PC-9 (cell line): ENCODE measurements around the gene ALDH3B2. TPM values are rescaled to one million over a fixed set of nuclear protein-coding genes. Genes with fewer than 3 reads are reported as not detected.

Experiments
- BruUV-seq: library from RNA; stranded (reverse); fragments of 400-500 nt; replicated peaks from 2 replicates; lab custom pipeline; 2021; lab: Mats Ljungman, UMichigan
- CTCF ChIA-PET: fragments of 300-600 bp; sonication (Branson Sonifier 250); formaldehyde crosslinking; loops from one replicate; lab custom pipeline; 2022; ENCODE audit warnings: antibody characterized with exemption; lab: Charles Lee
- POLR2A ChIA-PET: fragments of 300-600 bp; sonication (Branson Sonifier 250); formaldehyde crosslinking; loops from one replicate; lab custom pipeline; 2022; ENCODE audit warnings: antibody characterized with exemption; ENCODE audit not compliant: unreplicated experiment; lab: Charles Lee
- DNase-seq, 2 experiments: peaks; one replicate each; pipeline versions ENCODE4 v3.0.0 to v3.0.0-alpha.2; 2015 to 2022; ENCODE audit warnings: mixed read lengths in 1 of 2
- H2AFZ ChIP-seq: fragments of 200-600 bp; sonication (generic); 2 replicates; pipeline ENCODE4 v1.8.1; 2017; ENCODE audit warnings: antibody characterized with exemption
- H3F3A ChIP-seq: fragments of 200-600 bp; sonication (generic); 2 replicates; pipeline ENCODE4 v1.8.1; 2017; ENCODE audit warnings: antibody characterized with exemption, mild to moderate bottlenecking, low read depth; ENCODE audit not compliant: insufficient read depth
- H3K27ac ChIP-seq: fragments of 200-600 bp; sonication (generic); 2 replicates; pipeline ENCODE4 v1.6.1; 2016; ENCODE audit warnings: mixed run types
- H3K27me3 ChIP-seq: fragments of 200-600 bp; sonication (generic); 2 replicates; pipeline ENCODE4 v1.6.1; 2016; ENCODE audit warnings: low read depth, mixed run types; ENCODE audit not compliant: insufficient read depth
- H3K36me3 ChIP-seq: fragments of 200-600 bp; sonication (generic); 2 replicates; pipeline ENCODE4 v1.6.1; 2016; ENCODE audit warnings: low read depth, mixed run types
- H3K4me1 ChIP-seq: fragments of 200-600 bp; sonication (generic); replicated peaks from 2 replicates; pipeline ENCODE4 v1.6.1; 2016; ENCODE audit warnings: mixed run types; ENCODE audit not compliant: insufficient read depth
- H3K4me2 ChIP-seq: fragments of 200-600 bp; sonication (generic); 2 replicates; pipeline ENCODE4 v1.6.1; 2017; ENCODE audit warnings: mixed run types
- H3K4me3 ChIP-seq: fragments of 200-600 bp; sonication (generic); 2 replicates; pipeline ENCODE4 v1.6.1; 2016; ENCODE audit warnings: mixed run types
- H3K79me2 ChIP-seq: fragments of 200-600 bp; sonication (generic); 2 replicates; pipeline ENCODE4 v1.6.1; 2017; ENCODE audit warnings: low read depth, mixed run types
- H3K9me2 ChIP-seq: fragments of 200-600 bp; sonication (generic); 2 replicates; pipeline ENCODE4 v1.8.1; 2017; ENCODE audit warnings: mild to moderate bottlenecking; ENCODE audit not compliant: insufficient read depth
- H3K9me3 ChIP-seq: fragments of 200-600 bp; sonication (generic); 2 replicates; pipeline ENCODE4 v1.8.1; 2016; ENCODE audit warnings: low read depth; ENCODE audit not compliant: insufficient read depth
- H4K20me1 ChIP-seq: fragments of 200-600 bp; sonication (generic); 2 replicates; pipeline ENCODE4 v1.8.1; 2017; ENCODE audit not compliant: insufficient read depth
- CTCF ChIP-seq: fragments of 200-600 bp; sonication (generic); conservative IDR thresholded peaks from 2 replicates; pipeline ENCODE4 v1.6.1; 2017; ENCODE audit warnings: mixed run types, antibody characterized with exemption, mild to moderate bottlenecking, moderate library complexity
- EZH2 ChIP-seq: fragments of 200-600 bp; sonication (generic); IDR thresholded peaks from 2 replicates; pipeline ENCODE4 v1.8.0; 2017; ENCODE audit warnings: antibody characterized with exemption, low read depth
- intact Hi-C: fragments of 100-400 bp; cut with micrococcal nuclease; formaldehyde crosslinking; loops from one replicate; pipeline ENCODE4 v1.10.0; 2022; ENCODE audit not compliant: unreplicated experiment
- total RNA-seq: library from RNA; stranded (reverse); gene quantifications from 2 replicates; pipeline ENCODE4 v1.2.3, GENCODE V29; 2021

ALDH3B2 gene
- total RNA-seq, 1 experiment from 2014 or later = 9.8 TPM

- Histone ChIP-seq H3K79me2 (no peaks in the 10 kb centered on the region), H3K9me2 (no peaks in the 10 kb centered on the region), H3K27me3 (peaks cover 17% of the 10 kb centered on the region), H2AFZ (no peak overlapping the region), H3K36me3 (no peaks in the 10 kb centered on the region), H3F3A (peaks cover 7% of the 10 kb centered on the region; the same call in 1 of the 2 replicates), H3K9me3 (no peaks in the 10 kb centered on the region), H3K27ac (no peak overlapping the region), H3K4me1 (no peaks in the 10 kb centered on the region), H3K4me2 (no peak overlapping the region), H4K20me1 (no peaks in the 10 kb centered on the region), H3K4me3 (no peak overlapping the region)
- intact Hi-C loops = no loop called here
- ChIA-PET CTCF (no interaction called here), POLR2A (no interaction called here)
- no TSS peak for BruUV-seq
- TF ChIP-seq EZH2 (no peak), CTCF (no peak)
- DNase-seq = no peak
Observed at GRCh38 chr11:67636962-67637361, 37.5 kb downstream of the ALDH3B2 start.

GRCh38 chr11:67635231-67635521, 39.2 kb downstream of the ALDH3B2 start:
- peaks cover 7% of the 10 kb centered on the region; the same call in 1 of the 2 replicates for H3K27me3 ChIP-seq
- intact Hi-C loops = no loop called here
- TF ChIP-seq CTCF (no peak), EZH2 (no peak)
- no peaks in the 10 kb centered on the region for H3K9me2 ChIP-seq
- no peak overlapping the region for H3K4me3 ChIP-seq
- no peak overlapping the region for H3K4me2 ChIP-seq
- H3K79me2 ChIP-seq = no peaks in the 10 kb centered on the region
- peaks cover 8% of the 10 kb centered on the region for H3K4me1 ChIP-seq
- H3F3A ChIP-seq = peaks cover 7% of the 10 kb centered on the region; the same call in 1 of the 2 replicates
- ChIA-PET POLR2A (no interaction called here), CTCF (interaction anchor here (0.7 kb wide), 1 partner anchor 94 kb away, joined by 3 read pairs; no protein-coding TSS in a partner anchor)
- no TSS peak for BruUV-seq
- no peaks in the 10 kb centered on the region for H3K36me3 ChIP-seq
- no peak overlapping the region for H2AFZ ChIP-seq
- no peak overlapping the region for H3K27ac ChIP-seq
- H3K9me3 ChIP-seq = no peaks in the 10 kb centered on the region
- no peak for DNase-seq
- no peaks in the 10 kb centered on the region for H4K20me1 ChIP-seq

- TF ChIP-seq EZH2 = no peak
- no peak for TF ChIP-seq CTCF
- ChIA-PET POLR2A (no interaction called here), CTCF (interaction anchor here (0.7 kb wide), 1 partner anchor 94 kb away, joined by 3 read pairs; no protein-coding TSS in a partner anchor)
- H3K4me3 ChIP-seq = no peak overlapping the region
- H4K20me1 ChIP-seq = no peaks in the 10 kb centered on the region
- no peak overlapping the region for H3K27ac ChIP-seq
- DNase-seq = no peak
- no peaks in the 10 kb centered on the region for H3K79me2 ChIP-seq
- intact Hi-C loops = no loop called here
- no peak overlapping the region for H3K4me2 ChIP-seq
- peaks cover 7% of the 10 kb centered on the region; the same call in 1 of the 2 replicates for H3F3A ChIP-seq
- peaks cover 8% of the 10 kb centered on the region for H3K4me1 ChIP-seq
- no peaks in the 10 kb centered on the region for H3K9me3 ChIP-seq
- no peak overlapping the region for H2AFZ ChIP-seq
- 0 out of 2 replicates have a peak, but pooled peaks cover 3% of the 10 kb centered on the region for H3K27me3 ChIP-seq
- no TSS peak for BruUV-seq
- no peaks in the 10 kb centered on the region for H3K9me2 ChIP-seq
- H3K36me3 ChIP-seq = no peaks in the 10 kb centered on the region
Observed at GRCh38 chr11:67634366-67635230, 39.8 kb downstream of the ALDH3B2 start.
